ENCODE results near the gene BTBD19. TPM values are rescaled to one million over a fixed set of nuclear protein-coding genes. Genes with fewer than 3 reads are reported as not detected.

BTBD19 gene
- total and polyA plus RNA-seq, 2 of the 8 experiments (the other 6 are each of a cell fraction or from before 2014, with no cell fraction given): 1.1 TPM

GRCh38 chr1:44805311-44806024 lies 2.9 kb upstream of the BTBD19 start (continued):
- TF ChIP-seq NRF1 (IDR thresholded peaks at IDR 0.05; ENCODE audit: low read depth, low read length): no peak

All from H1 (cell line).